ENCODE results near the gene DAAM2.
A peak's percentile ranks its signal among the peaks of the same experiment; 100 is the strongest.

The DAAM2 gene

GRCh38 chr6:39785281-39785680 lies 6.9 kb upstream of the DAAM2 start:
- DNase-seq (ENCODE audit: low read depth, low spot score), result no peak
- in situ Hi-C loops (cut with HindIII; ENCODE audit: low sequenced_read_pairs), result no loop called here
- TF ChIP-seq CTCF (IDR thresholded peaks at IDR 0.05; ENCODE audit: low read depth, low read length), result no peak
- no peak overlapping the region for H3K4me3 ChIP-seq (ENCODE audit: low read depth, low read length)

- TF ChIP-seq CTCF (IDR thresholded peaks at IDR 0.05; ENCODE audit: low read depth, low read length), result no peak
- no peak for DNase-seq (ENCODE audit: low read depth, low spot score)
- in situ Hi-C loops (cut with HindIII; ENCODE audit: low sequenced_read_pairs), result no loop called here
- H3K4me3 ChIP-seq (ENCODE audit: low read depth, low read length), result no peak overlapping the region
Observed at GRCh38 chr6:39786649-39787048, 5.5 kb upstream of the DAAM2 start.

GRCh38 chr6:39787322-39787721 lies 4.9 kb upstream of the DAAM2 start:
- in situ Hi-C loops (cut with HindIII; ENCODE audit: low sequenced_read_pairs), result no loop called here
- no peak overlapping the region for H3K4me3 ChIP-seq (ENCODE audit: low read depth, low read length)
- no peak for DNase-seq (ENCODE audit: low read depth, low spot score)
- TF ChIP-seq CTCF (IDR thresholded peaks at IDR 0.05; ENCODE audit: low read depth, low read length), result no peak

- peak; percentile 14 for DNase-seq (ENCODE audit: low read depth, low spot score)
- no peak overlapping the region for H3K4me3 ChIP-seq (ENCODE audit: low read depth, low read length)
- TF ChIP-seq CTCF (IDR thresholded peaks at IDR 0.05; ENCODE audit: low read depth, low read length), result no peak
- in situ Hi-C loops (cut with HindIII; ENCODE audit: low sequenced_read_pairs), result no loop called here
Observed at GRCh38 chr6:39790772-39791171, 1.4 kb upstream of the DAAM2 start.

DNA sequence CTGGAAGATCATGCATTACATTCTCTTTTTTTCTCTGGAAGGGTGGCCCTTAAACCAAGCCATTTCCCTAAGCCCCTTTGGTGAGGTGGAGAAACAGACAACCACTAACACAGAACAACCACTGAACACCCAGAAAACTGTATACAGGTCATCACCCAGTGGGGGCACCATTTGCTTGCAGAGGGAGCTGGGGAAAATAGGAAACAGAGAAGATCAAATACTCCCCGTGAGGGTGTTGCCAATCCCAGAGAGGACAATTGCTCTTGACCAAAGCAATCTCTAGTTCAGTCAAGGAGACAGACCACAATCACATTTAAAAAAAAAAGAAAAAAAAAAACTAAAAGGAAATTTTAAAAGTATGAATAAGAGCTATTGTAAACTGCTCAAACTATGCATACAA lies 865 bp upstream of the DAAM2 start:
- peak; percentile 12 for DNase-seq (ENCODE audit: low read depth, low spot score)
- in situ Hi-C loops (cut with HindIII; ENCODE audit: low sequenced_read_pairs), result no loop called here
- no peak overlapping the region for H3K4me3 ChIP-seq (ENCODE audit: low read depth, low read length)
- TF ChIP-seq CTCF (IDR thresholded peaks at IDR 0.05; ENCODE audit: low read depth, low read length), result peak; percentile 24

DNA sequence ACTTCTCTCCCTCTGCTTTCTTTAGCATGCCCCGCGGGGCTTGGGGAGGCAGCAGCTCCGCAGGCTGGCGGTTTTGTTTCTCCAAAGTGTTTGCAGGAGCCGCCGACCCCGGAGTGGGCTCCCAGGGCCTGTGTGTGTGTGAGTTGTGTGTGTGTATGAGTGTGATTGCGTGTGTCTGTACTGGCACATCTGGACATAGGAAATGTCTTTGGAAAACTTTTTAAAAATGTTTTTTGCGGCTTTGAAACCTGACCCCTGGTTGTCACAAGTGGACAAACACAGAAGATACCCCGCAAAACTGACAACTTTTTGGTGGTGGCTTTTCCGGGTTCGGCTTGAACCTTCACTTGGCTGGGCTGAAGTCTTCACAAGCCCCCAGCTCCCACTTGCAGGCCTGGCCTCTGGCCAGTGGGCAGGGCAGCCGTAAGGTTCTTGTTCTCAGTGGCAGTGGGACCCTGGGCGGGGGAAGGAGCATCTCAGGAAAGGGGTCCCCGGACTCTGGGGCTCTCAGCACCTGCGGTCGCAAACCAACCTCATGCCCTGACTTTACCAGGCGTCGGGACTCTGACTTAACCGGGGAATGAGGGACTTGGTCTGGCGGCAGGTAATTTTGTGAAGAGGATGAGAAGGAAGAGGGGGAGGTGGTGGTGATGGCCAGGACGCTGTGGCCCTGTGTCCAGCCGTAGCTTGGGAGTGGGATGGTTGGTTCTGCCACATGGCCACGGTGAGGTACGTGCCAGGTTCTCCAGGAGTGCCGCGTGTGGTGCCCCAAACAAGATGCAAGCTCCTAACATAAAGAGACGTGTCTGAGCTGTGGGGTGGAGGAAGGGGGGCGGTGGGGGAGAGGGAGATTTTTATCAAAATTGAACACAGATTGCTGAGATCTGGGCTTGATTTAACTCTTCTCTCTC lies 619 bp downstream of the DAAM2 start:
- H3K4me3 ChIP-seq (ENCODE audit: low read depth, low read length), result peak overlapping the region; percentile 59
- no peak for TF ChIP-seq CTCF (IDR thresholded peaks at IDR 0.05; ENCODE audit: low read depth, low read length)
- in situ Hi-C loops (cut with HindIII; ENCODE audit: low sequenced_read_pairs), result no loop called here
- DNase-seq (ENCODE audit: low read depth, low spot score), result no peak
